Measurements from ENCODE around the gene PROB1.
"Not testable (repeated sequence)": the region's sequence is repeated elsewhere in the genome, so short reads cannot be mapped to it uniquely, and the experiment has no call there.

Gene PROB1

GRCh38 chr5:139378101-139378825 is 16.6 kb downstream of the PROB1 start:
- DNase-seq: no peak

DNA sequence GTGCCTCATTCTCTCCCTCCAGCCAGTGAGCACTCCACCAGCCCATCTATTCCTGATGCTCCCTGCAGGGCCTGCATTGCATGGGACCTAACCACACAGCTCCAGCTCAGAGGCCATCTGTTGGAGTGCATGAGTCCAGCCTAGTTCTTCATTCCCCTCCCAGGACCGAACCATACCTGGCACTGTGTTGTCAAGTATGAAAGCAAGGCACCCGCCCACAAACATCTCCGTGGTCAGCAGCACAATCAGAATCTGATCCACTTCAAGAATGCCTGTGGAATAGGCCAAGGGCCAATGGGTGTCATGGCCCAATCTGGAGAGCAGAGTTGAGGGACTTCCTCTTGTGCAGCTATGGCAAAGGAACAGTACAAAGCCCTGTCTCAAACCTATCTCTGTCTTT is 17.7 kb downstream of the PROB1 start:
- no peak for DNase-seq

- DNase-seq: no peak
Observed at GRCh38 chr5:139376364-139376763, 18.5 kb downstream of the PROB1 start.

DNA sequence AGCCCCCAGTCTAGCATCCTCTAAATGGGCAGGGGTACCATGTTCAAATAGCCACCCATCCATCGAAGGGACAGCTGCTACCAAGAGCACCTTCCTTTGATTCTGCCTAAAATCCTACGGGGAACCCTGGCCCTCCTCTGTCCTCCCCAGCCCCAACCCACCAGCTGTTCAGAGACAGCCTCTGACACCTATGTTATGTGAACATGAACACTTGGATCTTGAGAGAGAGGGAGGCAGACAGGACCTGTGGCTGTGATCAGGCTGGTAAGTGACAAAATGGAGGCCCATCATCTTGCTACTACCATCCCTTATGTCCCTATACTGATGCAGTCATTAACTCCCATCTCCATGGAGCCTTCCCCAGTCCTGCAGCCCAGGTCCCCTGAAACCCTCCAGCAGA is 20.0 kb downstream of the PROB1 start:
- DNase-seq: no peak

GRCh38 chr5:139371482-139372435 is 23.1 kb downstream of the PROB1 start:
- DNase-seq: no peak

DNA sequence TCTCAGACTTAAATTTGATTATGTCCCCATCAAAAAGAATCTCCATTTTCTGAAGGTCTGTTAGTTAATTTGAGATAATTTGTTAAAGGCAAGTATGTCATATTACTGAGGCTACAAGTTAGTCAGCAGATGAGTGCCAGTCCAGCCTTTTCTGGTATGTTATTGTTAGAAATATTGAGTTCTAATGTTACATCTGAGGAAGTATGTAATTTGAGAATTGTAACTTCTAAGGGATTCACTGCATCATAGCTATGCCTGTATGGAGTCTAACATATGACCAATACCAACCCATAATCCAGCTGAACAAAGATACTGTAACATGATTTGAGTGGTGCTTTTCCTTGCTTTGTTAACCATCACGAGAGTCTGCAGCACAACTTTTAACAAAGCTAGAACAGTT is 25.7 kb downstream of the PROB1 start:
- DNase-seq: no peak

DNA sequence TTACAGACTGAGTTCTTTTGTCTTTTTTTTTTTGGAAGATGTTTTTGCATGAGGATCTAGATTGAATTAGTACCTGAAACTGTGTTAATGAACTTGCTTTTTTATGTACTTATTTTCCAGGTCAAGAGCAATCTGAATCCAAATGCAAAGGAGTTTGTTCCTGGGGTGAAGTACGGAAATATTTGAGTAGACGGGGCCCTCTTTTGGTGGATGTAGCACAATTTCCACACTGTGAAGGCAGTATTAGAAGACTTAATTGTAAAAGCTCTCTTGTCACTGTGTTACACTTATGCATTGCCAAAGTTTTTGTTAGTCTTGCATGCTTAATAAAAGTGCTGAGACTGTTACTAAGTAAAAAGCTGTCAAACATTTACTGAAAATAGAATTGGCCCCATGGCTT is 26.3 kb downstream of the PROB1 start:
- no peak for DNase-seq

DNA sequence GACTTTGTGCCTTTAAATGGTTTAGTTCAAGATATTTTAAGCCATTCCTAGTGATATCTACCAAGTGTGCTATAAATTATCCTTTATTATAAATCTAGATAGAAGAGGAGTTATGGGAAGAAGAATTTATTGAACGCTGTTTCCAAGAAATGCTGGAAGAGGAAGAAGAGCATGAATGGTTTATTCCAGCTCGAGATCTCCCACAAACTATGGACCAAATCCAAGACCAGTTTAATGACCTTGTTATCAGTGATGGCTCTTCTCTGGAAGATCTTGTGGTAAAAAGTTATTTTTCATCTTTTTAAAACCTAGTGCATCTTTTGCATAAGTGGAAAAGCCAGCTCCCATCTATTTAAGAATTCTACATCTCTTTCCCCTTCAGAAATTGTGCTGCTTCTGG is 30.4 kb downstream of the PROB1 start:
- DNase-seq: no peak

- DNase-seq: no peak
Observed at GRCh38 chr5:139363937-139364336, 31.0 kb downstream of the PROB1 start.

DNA sequence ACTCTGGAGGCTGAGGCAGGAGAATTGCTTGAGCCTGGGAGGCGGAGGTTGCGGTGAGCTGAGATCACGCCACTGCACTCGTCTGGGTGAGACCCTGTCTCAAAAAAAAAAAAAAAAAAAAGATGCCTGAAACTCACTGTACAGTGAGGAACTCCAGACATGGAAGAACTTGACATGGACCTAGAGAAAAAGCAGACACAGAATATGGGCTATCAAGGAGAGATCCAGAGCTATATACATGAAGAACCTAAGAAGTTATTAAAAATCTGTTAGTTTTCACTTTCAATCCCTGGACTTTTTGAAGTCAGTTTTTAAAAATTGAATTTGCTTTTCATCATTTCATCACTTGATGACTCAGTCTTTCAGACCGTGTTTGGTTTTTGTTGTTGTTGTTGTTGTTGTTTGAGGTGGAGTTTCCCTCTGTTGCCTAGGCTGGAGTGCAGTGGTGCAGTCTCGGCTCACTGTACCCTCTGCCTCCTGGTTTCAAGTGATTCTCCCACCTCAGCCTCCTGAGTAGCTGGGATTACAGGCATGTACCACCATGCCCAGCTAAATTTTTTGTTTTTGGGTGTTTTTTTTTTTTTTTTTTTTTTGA is 33.0 kb downstream of the PROB1 start:
- DNase-seq: no peak

- DNase-seq: no peak
Observed at GRCh38 chr5:139360384-139360783, 34.5 kb downstream of the PROB1 start.

DNA sequence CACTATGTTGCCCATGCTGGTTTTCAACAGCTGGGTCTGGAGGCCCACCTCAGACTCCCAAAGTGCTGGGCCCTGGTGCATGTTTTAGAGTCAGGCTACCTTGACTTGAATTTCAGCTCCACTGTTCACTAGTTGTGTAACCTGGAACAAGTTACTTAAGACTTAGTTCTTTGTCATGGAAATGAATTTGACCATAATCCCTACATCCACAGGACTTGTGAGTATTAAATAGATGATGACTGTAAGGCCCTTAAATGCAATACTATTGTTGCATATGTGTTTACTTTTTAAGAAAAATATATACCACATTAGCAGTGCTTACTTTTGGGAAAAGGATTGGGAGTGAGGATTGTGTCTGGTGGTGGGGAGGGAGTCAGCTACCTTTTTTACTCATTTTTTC is 36.8 kb downstream of the PROB1 start:
- DNase-seq: no peak

DNA sequence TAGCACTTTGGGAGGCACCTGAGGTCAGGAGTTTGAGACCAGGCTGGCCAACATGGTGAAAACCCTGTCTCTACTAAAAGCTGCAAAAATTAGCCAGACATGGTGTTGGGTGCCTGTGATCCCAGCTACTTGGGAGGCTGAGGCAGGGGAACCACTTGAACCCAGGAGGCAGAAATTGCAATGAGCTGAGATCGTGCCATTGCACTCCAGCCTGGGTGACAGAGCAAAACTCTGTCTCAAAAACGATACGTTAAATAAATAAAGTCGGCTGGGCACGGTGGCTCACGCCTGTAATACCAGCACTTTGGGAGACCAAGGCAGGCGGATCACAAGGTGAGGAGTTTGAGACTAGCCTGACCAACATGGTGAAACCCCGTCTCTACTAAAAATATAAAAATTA is 39.0 kb downstream of the PROB1 start:
- not testable (repeated sequence) for DNase-seq

- no peak for DNase-seq
Observed at GRCh38 chr5:139354186-139354585, 40.7 kb downstream of the PROB1 start.

DNA sequence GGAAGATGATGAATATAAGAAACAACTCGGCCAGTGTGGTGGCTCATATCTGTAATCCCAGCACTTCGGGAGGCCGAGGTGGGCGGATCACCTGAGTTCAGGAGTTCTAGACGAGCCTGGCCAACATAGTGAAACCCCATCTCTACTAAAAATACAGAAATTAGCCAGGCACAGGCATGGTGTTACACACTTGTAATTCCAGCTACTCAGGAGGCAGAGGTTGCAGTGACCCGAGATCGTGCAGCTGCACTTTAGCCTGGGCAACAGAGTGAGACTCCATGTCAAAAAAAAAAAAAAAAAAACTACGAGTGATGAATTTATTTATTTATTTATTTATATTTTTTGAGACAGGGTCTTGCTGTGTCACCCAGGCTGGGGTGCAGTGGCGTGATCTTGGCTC is 47.0 kb downstream of the PROB1 start:
- not testable (repeated sequence) for DNase-seq

- DNase-seq: not testable (repeated sequence)
Observed at GRCh38 chr5:139345442-139345841, 49.5 kb downstream of the PROB1 start.

GRCh38 chr5:139344177-139344576 is 50.7 kb downstream of the PROB1 start:
- DNase-seq: no peak

- DNase-seq: no peak
Observed at GRCh38 chr5:139343476-139343875, 51.4 kb downstream of the PROB1 start.

DNA sequence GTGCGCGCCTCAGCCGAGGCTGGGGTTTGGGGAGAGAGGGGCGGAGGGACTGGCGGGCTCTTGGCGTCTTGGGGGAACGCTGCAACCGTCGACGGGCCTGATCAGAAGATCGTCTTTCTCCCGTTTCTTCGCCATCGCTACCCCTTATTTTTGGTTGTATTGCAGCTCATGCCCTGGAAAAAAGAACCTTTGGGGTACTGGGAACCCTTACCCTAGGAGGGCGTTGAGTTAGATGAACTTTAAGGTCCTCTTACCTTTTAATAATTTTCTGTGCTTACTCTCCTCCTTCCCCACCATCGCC is 52.5 kb downstream of the PROB1 start:
- DNase-seq: no peak

GRCh38 chr5:139341689-139342422 is 53.0 kb downstream of the PROB1 start, which contains the start of gene PAIP2:
Gene PAIP2 (plus strand): TSS chr5:139341854. CDS start chr5:139363785, 21,931 bp downstream.
- DNase-seq: peak; percentile 96

- no peak for DNase-seq
Observed at GRCh38 chr5:139341187-139341688, 53.7 kb downstream of the PROB1 start.
